HG02970 (cell line): ENCODE measurements around the gene TESK2.
"Not testable (repeated sequence)": the region's sequence is repeated elsewhere in the genome, so short reads cannot be mapped to it uniquely, and the experiment has no call there.

Experiments
- ATAC-seq: cut with Tn5 transposase; IDR thresholded peaks from one replicate; pipeline ENCODE4 v1.9.1; 2021; ENCODE audit warnings: mild to moderate bottlenecking, moderate library complexity, moderate number of reproducible peaks; ENCODE audit not compliant: unreplicated experiment, low FRiP score

Gene TESK2

GRCh38 chr1:45380730-45381129 is 110.2 kb downstream of the TESK2 start:
- no peak for ATAC-seq

- ATAC-seq, result no peak
Observed at GRCh38 chr1:45380125-45380524, 110.8 kb downstream of the TESK2 start.

- no peak for ATAC-seq
Observed at GRCh38 chr1:45379524-45379923, 111.4 kb downstream of the TESK2 start.

GRCh38 chr1:45378184-45378583 is 112.8 kb downstream of the TESK2 start:
- no peak for ATAC-seq

- ATAC-seq, result no peak
Observed at GRCh38 chr1:45375104-45376090, 115.6 kb downstream of the TESK2 start.

- ATAC-seq, result no peak
Observed at GRCh38 chr1:45373573-45373972, 117.4 kb downstream of the TESK2 start.

GRCh38 chr1:45370575-45370974 is 120.4 kb downstream of the TESK2 start:
- ATAC-seq, result no peak

- ATAC-seq, result no peak
Observed at GRCh38 chr1:45365051-45365450, 125.9 kb downstream of the TESK2 start.

- ATAC-seq, result no peak
Observed at GRCh38 chr1:45364294-45364693, 126.7 kb downstream of the TESK2 start.

GRCh38 chr1:45360981-45361380 is 130.0 kb downstream of the TESK2 start:
- not testable (repeated sequence) for ATAC-seq

- no peak for ATAC-seq
Observed at GRCh38 chr1:45359882-45360513, 131.0 kb downstream of the TESK2 start.

- no peak for ATAC-seq
Observed at GRCh38 chr1:45356186-45356585, 134.8 kb downstream of the TESK2 start.

GRCh38 chr1:45355683-45356082 is 135.3 kb downstream of the TESK2 start:
- ATAC-seq, result no peak

- ATAC-seq, result no peak
Observed at GRCh38 chr1:45354838-45355237, 136.1 kb downstream of the TESK2 start.

- no peak for ATAC-seq
Observed at GRCh38 chr1:45353685-45354084, 137.3 kb downstream of the TESK2 start.

- ATAC-seq, result no peak
Observed at GRCh38 chr1:45351508-45351907, 139.5 kb downstream of the TESK2 start.

- ATAC-seq, result no peak
Observed at GRCh38 chr1:45348966-45349677, 141.8 kb downstream of the TESK2 start.

- ATAC-seq, result no peak
Observed at GRCh38 chr1:45348609-45348965, 142.4 kb downstream of the TESK2 start.

- ATAC-seq, result no peak
Observed at GRCh38 chr1:45348020-45348419, 142.9 kb downstream of the TESK2 start.

- ATAC-seq, result no peak
Observed at GRCh38 chr1:45346473-45346872, 144.5 kb downstream of the TESK2 start.

- ATAC-seq, result no peak
Observed at GRCh38 chr1:45345014-45345413, 145.9 kb downstream of the TESK2 start.
